Measurements from ENCODE around the gene ESYT3.
"Not testable (repeated sequence)": the region's sequence is repeated elsewhere in the genome, so short reads cannot be mapped to it uniquely, and the experiment has no call there.

ESYT3 gene

GRCh38 chr3:138468451-138468850 is 34.0 kb downstream of the ESYT3 start:
- Mint-ChIP-seq H3K4me3 (no peak overlapping the region), H3K36me3 (ENCODE audit: low read depth) (no peaks in the 10 kb centered on the region), H3K27ac (no peak overlapping the region), H3K9me3 (no peaks in the 10 kb centered on the region), H3K27me3 (ENCODE audit: low read depth) (peaks cover 3% of the 10 kb centered on the region), H3K4me1 (ENCODE audit: low read depth) (no peaks in the 10 kb centered on the region)
- no peak for DNase-seq (ENCODE audit: low spot score)

- peaks cover 3% of the 10 kb centered on the region for H3K27me3 Mint-ChIP-seq (ENCODE audit: low read depth)
- H3K4me3 Mint-ChIP-seq, result no peak overlapping the region
- H3K36me3 Mint-ChIP-seq (ENCODE audit: low read depth), result no peaks in the 10 kb centered on the region
- DNase-seq (ENCODE audit: low spot score), result no peak
- H3K9me3 Mint-ChIP-seq, result no peaks in the 10 kb centered on the region
- H3K4me1 Mint-ChIP-seq (ENCODE audit: low read depth), result no peaks in the 10 kb centered on the region
- H3K27ac Mint-ChIP-seq, result no peak overlapping the region
Measured at GRCh38 chr3:138468886-138469285, 34.5 kb downstream of the ESYT3 start.

GRCh38 chr3:138469874-138470273 is 35.5 kb downstream of the ESYT3 start:
- Mint-ChIP-seq H3K9me3 (no peaks in the 10 kb centered on the region), H3K27ac (no peak overlapping the region), H3K27me3 (ENCODE audit: low read depth) (peaks cover 6% of the 10 kb centered on the region), H3K4me1 (ENCODE audit: low read depth) (no peaks in the 10 kb centered on the region), H3K36me3 (ENCODE audit: low read depth) (no peaks in the 10 kb centered on the region), H3K4me3 (no peak overlapping the region)
- no peak for DNase-seq (ENCODE audit: low spot score)

- no peak for DNase-seq (ENCODE audit: low spot score)
- H3K4me1 Mint-ChIP-seq (ENCODE audit: low read depth), result no peaks in the 10 kb centered on the region
Measured at GRCh38 chr3:138470687-138471086, 36.3 kb downstream of the ESYT3 start.

GRCh38 chr3:138471481-138471880 is 37.1 kb downstream of the ESYT3 start:
- Mint-ChIP-seq H3K27ac (no peak overlapping the region), H3K4me3 (no peak overlapping the region), H3K36me3 (ENCODE audit: low read depth) (no peaks in the 10 kb centered on the region), H3K9me3 (no peaks in the 10 kb centered on the region), H3K4me1 (ENCODE audit: low read depth) (no peaks in the 10 kb centered on the region), H3K27me3 (ENCODE audit: low read depth) (peaks cover 9% of the 10 kb centered on the region)
- no peak for DNase-seq (ENCODE audit: low spot score)

More at GRCh38 chr3:138470687-138471086, 36.3 kb downstream of the ESYT3 start:
- Mint-ChIP-seq H3K27me3 (ENCODE audit: low read depth) (peaks cover 9% of the 10 kb centered on the region), H3K36me3 (ENCODE audit: low read depth) (no peaks in the 10 kb centered on the region), H3K4me3 (no peak overlapping the region), H3K9me3 (no peaks in the 10 kb centered on the region), H3K27ac (no peak overlapping the region)

GRCh38 chr3:138472141-138472825 is 37.9 kb downstream of the ESYT3 start:
- Mint-ChIP-seq H3K27ac (no peak overlapping the region), H3K36me3 (ENCODE audit: low read depth) (no peaks in the 10 kb centered on the region), H3K9me3 (no peaks in the 10 kb centered on the region), H3K27me3 (ENCODE audit: low read depth) (peaks cover 6% of the 10 kb centered on the region), H3K4me1 (ENCODE audit: low read depth) (no peaks in the 10 kb centered on the region), H3K4me3 (no peak overlapping the region)
- no peak for DNase-seq (ENCODE audit: low spot score)

GRCh38 chr3:138473391-138473790 is 39.0 kb downstream of the ESYT3 start:
- Mint-ChIP-seq H3K27me3 (ENCODE audit: low read depth) (peaks cover 8% of the 10 kb centered on the region), H3K4me3 (no peak overlapping the region), H3K4me1 (ENCODE audit: low read depth) (no peaks in the 10 kb centered on the region), H3K27ac (no peak overlapping the region), H3K9me3 (no peaks in the 10 kb centered on the region), H3K36me3 (ENCODE audit: low read depth) (no peaks in the 10 kb centered on the region)
- no peak for DNase-seq (ENCODE audit: low spot score)

- no peak overlapping the region for H3K27ac Mint-ChIP-seq
- no peaks in the 10 kb centered on the region for H3K4me1 Mint-ChIP-seq (ENCODE audit: low read depth)
- no peaks in the 10 kb centered on the region for H3K36me3 Mint-ChIP-seq (ENCODE audit: low read depth)
- peaks cover 8% of the 10 kb centered on the region for H3K27me3 Mint-ChIP-seq (ENCODE audit: low read depth)
- no peak for DNase-seq (ENCODE audit: low spot score)
- no peak overlapping the region for H3K4me3 Mint-ChIP-seq
- H3K9me3 Mint-ChIP-seq, result no peaks in the 10 kb centered on the region
Measured at GRCh38 chr3:138474163-138474562, 39.7 kb downstream of the ESYT3 start.

- no peak overlapping the region for H3K4me3 Mint-ChIP-seq
- no peak for DNase-seq (ENCODE audit: low spot score)
Measured at GRCh38 chr3:138476526-138476925, 42.1 kb downstream of the ESYT3 start.

GRCh38 chr3:138477120-138477519 is 42.7 kb downstream of the ESYT3 start:
- Mint-ChIP-seq H3K27ac (no peak overlapping the region), H3K27me3 (ENCODE audit: low read depth) (peaks cover 8% of the 10 kb centered on the region), H3K4me1 (ENCODE audit: low read depth) (no peaks in the 10 kb centered on the region), H3K9me3 (no peaks in the 10 kb centered on the region), H3K4me3 (no peak overlapping the region), H3K36me3 (ENCODE audit: low read depth) (no peaks in the 10 kb centered on the region)
- DNase-seq (ENCODE audit: low spot score), result no peak

More at GRCh38 chr3:138476526-138476925, 42.1 kb downstream of the ESYT3 start:
- no peaks in the 10 kb centered on the region for H3K4me1 Mint-ChIP-seq (ENCODE audit: low read depth)
- H3K27me3 Mint-ChIP-seq (ENCODE audit: low read depth), result peaks cover 8% of the 10 kb centered on the region
- no peaks in the 10 kb centered on the region for H3K36me3 Mint-ChIP-seq (ENCODE audit: low read depth)
- no peaks in the 10 kb centered on the region for H3K9me3 Mint-ChIP-seq
- H3K27ac Mint-ChIP-seq, result no peak overlapping the region

- Mint-ChIP-seq H3K9me3 (no peaks in the 10 kb centered on the region), H3K27ac (no peak overlapping the region), H3K4me3 (no peak overlapping the region), H3K36me3 (ENCODE audit: low read depth) (no peaks in the 10 kb centered on the region), H3K27me3 (ENCODE audit: low read depth) (peaks cover 8% of the 10 kb centered on the region), H3K4me1 (ENCODE audit: low read depth) (no peaks in the 10 kb centered on the region)
- DNase-seq (ENCODE audit: low spot score), result no peak
Measured at GRCh38 chr3:138477801-138478200, 43.4 kb downstream of the ESYT3 start.

GRCh38 chr3:138479438-138479863 is 45.0 kb downstream of the ESYT3 start:
- DNase-seq (ENCODE audit: low spot score), result no peak
- peaks cover 8% of the 10 kb centered on the region for H3K27me3 Mint-ChIP-seq (ENCODE audit: low read depth)
- no peaks in the 10 kb centered on the region for H3K4me1 Mint-ChIP-seq (ENCODE audit: low read depth)
- no peak overlapping the region for H3K27ac Mint-ChIP-seq
- H3K36me3 Mint-ChIP-seq (ENCODE audit: low read depth), result no peaks in the 10 kb centered on the region
- H3K4me3 Mint-ChIP-seq, result no peak overlapping the region
- no peaks in the 10 kb centered on the region for H3K9me3 Mint-ChIP-seq

- not testable (repeated sequence) for H3K27ac Mint-ChIP-seq; H3K27me3 Mint-ChIP-seq (ENCODE audit: low read depth); H3K4me1 Mint-ChIP-seq (ENCODE audit: low read depth); DNase-seq (ENCODE audit: low spot score); H3K4me3 Mint-ChIP-seq; H3K36me3 Mint-ChIP-seq (ENCODE audit: low read depth)
- H3K9me3 Mint-ChIP-seq, result peaks cover 38% of the 10 kb centered on the region
Measured at GRCh38 chr3:138484672-138485071, 50.3 kb downstream of the ESYT3 start.

- H3K27me3 Mint-ChIP-seq (ENCODE audit: low read depth), result not testable (repeated sequence)
- H3K9me3 Mint-ChIP-seq, result peaks cover 44% of the 10 kb centered on the region
Measured at GRCh38 chr3:138486580-138486979, 52.2 kb downstream of the ESYT3 start.

GRCh38 chr3:138491971-138492370 is 57.6 kb downstream of the ESYT3 start:
- Mint-ChIP-seq H3K4me3 (no peak overlapping the region), H3K27ac (no peak overlapping the region), H3K4me1 (ENCODE audit: low read depth) (peaks cover 7% of the 10 kb centered on the region), H3K27me3 (ENCODE audit: low read depth) (no peaks in the 10 kb centered on the region), H3K36me3 (ENCODE audit: low read depth) (peaks cover 15% of the 10 kb centered on the region), H3K9me3 (peaks cover 25% of the 10 kb centered on the region)
- no peak for DNase-seq (ENCODE audit: low spot score)

More at GRCh38 chr3:138486580-138486979, 52.2 kb downstream of the ESYT3 start:
- H3K4me1 Mint-ChIP-seq (ENCODE audit: low read depth); DNase-seq (ENCODE audit: low spot score); H3K27ac Mint-ChIP-seq; H3K36me3 Mint-ChIP-seq (ENCODE audit: low read depth); H3K4me3 Mint-ChIP-seq: not testable (repeated sequence)
